Putamen (tissue), 1 donor: ENCODE results near the gene SERINC4.
"Not testable (repeated sequence)": the region's sequence is repeated elsewhere in the genome, so short reads cannot be mapped to it uniquely, and the experiment has no call there.

Experiments
- DNase-seq: peaks from one replicate; pipeline ENCODE4 v3.0.0-alpha.2; 2016; ENCODE audit warnings: low spot score

Gene SERINC4

GRCh38 chr15:43749690-43750345 lies 50.2 kb downstream of the SERINC4 start:
- DNase-seq = no peak

GRCh38 chr15:43748376-43748775 lies 51.6 kb downstream of the SERINC4 start:
- no peak for DNase-seq

- not testable (repeated sequence) for DNase-seq
Measured at GRCh38 chr15:43746903-43747309, 53.1 kb downstream of the SERINC4 start.

- DNase-seq = peak; percentile 90
Measured at GRCh38 chr15:43746245-43746902, 53.6 kb downstream of the SERINC4 start, which contains the start of gene PDIA3. Gene PDIA3 (plus strand): TSS chr15:43746438. CDS start chr15:43746540, 102 bp downstream.
